Measurements from ENCODE around the gene PLCG1. TPM values are rescaled to one million over a fixed set of nuclear protein-coding genes. Genes with fewer than 3 reads are reported as not detected.
"Not testable (repeated sequence)": the region's sequence is repeated elsewhere in the genome, so short reads cannot be mapped to it uniquely, and the experiment has no call there.

The PLCG1 gene
- polyA plus RNA-seq (2014; cell fraction: cytosol; rRNA removed): 137 and 176 TPM in 2 replicates
- polyA plus RNA-seq (2014; cell fraction: nucleus; rRNA removed): 1,191 and 1,360 TPM in 2 replicates

DNA sequence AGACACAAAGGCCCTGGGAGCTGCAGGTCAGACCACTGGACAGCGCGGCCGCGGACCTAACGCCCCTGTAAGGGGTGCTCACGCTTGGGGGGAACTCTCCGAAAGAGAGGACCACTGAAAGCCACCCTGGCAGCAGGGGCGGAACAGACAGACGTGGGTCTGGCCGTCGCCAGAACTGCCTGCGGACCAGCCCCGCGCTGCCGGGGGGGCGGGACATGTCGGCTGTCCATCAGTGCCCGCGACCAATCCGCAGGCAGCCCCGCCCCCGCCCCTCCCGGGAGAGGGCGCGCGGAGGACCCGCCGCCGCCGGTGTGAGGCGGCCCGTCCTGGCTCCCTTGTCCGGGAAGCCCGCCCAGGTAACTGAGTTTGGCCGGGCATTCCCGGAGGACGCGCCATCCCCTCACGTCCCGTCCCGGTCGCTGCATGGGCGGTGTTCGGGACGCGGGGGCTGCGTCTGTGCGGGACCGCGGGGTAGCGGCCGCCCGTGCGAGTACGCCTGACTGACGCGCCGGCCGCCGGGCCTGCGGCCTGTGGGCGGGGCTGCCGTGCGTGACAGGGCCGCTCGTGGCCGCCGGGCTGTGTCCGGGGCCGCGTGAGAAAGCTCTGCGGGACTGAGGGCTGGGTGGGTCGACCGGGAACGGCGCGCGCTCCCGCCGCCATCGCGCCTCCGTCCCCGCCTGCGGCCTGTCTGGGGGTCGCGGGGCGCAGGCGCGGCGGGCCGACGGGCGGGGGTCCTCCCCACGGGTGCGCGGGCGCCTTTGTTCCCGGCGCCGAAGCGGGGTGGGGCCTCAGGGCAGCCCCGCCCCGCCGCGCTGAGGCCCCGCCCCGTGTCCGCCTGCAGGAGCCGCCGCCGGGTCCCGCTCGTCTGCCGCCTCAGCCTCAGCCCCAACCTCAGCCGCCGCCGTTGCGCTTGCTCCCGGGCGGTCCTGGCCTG is at the start of gene PLCG1:
TSS of gene PLCG1 (plus strand) at position 864 of the 934 bp plus-strand sequence. CDS start 99 bp downstream, outside the sequence.
- DNase-seq (ENCODE audit: low spot score): peak; percentile 90

DNA sequence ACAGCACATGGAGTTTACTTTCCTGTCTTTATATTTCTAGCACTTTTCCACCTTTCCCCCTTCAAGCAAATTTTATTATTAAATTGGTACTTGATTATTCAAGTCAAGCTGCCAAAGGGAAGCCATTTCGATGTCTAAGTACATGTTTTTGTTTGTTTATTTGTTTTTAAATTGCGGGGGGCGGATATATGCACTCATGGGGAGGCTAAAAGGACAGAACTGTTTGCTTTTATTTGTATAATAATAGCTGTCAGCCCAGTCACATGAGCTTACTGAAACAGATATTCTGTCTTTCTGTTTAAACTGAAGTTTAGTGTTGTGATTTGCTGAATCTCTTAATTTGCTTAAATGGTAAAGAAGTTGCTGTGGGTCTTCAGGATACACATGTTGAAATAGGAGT is 49.6 kb upstream of the PLCG1 start:
- DNase-seq (ENCODE audit: low spot score): no peak

DNA sequence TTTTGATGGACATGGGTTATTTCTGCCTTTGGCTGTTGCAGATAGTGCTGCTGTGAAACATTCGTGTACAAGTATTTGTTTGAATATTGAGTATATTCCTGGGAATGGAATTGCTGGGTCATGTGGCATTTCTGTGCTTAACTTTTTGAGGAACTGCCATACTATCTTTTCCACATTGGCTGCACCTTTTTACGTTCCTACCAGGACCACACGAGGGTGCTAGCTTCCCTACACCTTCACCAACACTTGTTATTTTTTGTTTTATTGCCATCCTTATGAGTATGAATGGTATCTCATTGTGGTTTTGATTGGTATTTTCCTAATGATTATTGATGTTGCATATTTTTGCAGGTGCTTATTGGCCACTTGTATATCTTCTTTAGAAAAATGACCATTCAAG is 47.8 kb upstream of the PLCG1 start:
- DNase-seq (ENCODE audit: low spot score): no peak

DNA sequence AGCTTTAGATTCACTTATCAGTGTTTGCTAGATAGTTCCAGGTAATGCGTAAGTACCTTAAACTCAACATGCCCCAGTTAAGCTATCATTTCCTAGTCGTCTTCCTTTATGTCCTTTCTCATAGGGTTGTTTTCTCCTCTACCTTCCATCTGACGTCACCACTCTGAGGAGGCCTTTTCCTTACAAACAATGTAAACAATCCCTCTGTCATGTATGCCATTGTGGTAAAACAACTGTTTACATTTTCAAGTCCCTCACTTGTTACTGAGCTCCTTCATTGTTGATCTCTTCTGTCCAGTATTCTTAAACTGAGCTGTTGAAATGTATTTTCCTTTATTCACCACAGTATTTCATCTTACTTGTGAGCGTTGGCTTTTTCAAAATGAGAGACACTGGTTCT is 45.4 kb upstream of the PLCG1 start:
- DNase-seq (ENCODE audit: low spot score): no peak

DNA sequence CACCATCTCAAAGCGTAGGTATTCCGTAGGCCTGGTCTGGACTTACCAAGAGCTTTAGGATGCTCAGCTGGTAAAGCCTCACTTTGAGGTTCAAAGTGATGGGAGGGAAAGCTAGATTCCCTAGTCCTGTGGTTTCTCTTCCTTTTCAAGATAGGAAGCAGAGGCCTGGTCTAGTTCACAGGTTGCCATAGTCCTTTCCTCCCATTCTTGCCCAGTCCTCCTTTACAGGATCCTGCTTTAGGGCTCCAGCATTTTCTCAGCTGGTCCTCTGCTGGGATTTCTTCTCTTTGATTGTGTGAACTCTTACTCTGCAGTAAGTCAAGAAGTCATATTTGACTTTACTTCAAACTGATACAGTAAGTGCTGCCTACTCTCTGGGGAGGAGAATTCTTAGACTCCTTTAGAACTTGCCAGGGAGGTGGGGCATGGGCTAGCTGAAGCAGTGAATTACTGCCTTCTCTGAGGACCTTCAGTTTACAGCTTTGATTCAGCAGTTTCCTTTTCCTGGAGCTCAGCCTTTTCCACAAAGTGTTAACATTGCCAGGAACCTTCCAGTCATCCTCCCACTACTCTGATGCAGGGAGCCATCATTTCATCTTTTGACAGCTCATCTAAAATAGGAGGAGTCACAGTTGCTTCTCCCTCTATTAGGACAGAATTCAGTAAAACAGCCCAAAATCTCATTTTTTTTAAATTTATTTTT is 42.8 kb upstream of the PLCG1 start:
- DNase-seq (ENCODE audit: low spot score): no peak

DNA sequence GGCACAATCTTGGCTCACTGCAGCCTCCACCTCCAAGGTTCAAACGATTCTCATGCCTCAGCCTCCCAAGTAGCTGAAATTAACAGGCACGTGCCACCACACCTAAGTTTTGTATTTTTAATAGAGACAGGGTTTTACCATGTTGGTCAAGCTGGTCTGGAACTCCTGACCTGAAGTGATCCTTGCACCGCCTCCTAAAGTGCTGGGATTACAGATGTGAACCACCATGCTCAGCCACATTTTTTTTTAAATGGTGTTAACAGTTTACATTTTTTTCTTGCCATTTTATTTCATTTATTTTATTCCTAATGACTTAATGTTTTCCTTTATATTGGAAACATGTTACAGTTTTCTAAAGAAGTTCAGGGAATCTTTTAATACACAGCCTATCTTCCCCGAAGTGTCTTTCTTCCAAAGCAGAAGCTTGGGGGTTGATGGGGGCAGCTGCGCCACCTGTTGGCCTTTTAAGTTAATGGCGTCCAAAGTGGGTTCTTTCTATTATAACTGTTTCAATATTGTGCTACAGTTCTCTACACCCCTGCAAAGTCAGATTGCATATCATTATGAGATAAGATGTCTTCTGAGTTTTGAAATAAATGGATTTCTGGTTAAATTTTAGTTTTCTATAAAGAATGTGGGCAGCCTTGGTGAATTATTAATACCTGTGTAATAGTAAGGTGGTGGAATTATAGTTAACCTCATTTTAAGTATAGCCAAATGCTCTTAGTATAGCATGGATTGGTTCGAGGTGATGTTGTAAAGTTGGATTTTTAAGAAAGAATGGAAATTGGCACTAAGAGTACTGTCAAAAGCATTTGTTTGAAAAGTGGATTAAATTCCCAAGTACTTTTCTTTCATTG is 42.0 kb upstream of the PLCG1 start:
- peak; percentile 67 for DNase-seq (ENCODE audit: low spot score)

DNA sequence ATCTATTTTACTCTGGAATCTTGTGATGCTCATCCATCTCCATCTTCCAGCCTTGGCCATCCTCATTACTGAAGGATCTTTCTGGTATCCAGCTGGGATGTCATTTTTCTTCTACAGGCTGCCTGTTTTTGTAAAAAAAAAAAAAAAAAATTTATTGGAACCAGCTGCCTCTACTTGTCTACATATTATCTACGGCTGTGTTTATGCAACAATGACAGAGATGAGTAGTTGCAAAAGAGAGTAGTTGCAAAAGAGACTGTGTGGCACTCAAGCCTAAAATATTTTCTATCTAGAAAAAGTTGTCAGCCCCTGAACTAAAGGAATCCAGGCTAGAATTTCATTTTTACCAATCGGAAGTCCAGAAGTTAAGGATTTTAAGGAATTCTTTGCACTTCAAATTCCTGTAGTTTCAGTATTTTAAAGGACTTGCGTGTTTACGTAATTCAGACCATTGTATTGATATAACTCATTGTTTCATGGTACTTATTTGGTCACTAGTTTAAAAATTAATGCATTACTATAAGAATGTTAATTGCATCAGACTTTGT is 38.6 kb upstream of the PLCG1 start:
- no peak for DNase-seq (ENCODE audit: low spot score)

DNA sequence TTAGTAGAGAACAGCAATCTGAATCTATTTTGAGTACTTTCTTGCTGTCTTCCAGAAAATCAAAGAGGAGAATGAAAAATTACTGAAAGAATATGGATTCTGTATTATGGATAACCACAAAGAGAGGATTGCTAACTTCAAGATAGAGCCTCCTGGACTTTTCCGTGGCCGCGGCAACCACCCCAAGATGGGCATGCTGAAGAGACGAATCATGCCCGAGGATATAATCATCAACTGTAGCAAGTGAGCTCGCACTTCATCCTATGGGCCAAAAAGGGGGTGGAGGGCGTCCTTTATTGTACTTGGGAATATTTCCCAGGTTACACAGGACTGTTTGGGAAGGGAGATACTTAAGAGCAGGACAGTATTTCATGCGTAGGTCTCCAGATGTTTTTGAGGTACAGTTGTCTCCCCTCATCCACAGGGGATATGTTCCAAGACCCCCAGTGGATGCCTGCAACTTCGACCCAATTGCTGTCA is 37.3 kb upstream of the PLCG1 start:
- no peak for DNase-seq (ENCODE audit: low spot score)

DNA sequence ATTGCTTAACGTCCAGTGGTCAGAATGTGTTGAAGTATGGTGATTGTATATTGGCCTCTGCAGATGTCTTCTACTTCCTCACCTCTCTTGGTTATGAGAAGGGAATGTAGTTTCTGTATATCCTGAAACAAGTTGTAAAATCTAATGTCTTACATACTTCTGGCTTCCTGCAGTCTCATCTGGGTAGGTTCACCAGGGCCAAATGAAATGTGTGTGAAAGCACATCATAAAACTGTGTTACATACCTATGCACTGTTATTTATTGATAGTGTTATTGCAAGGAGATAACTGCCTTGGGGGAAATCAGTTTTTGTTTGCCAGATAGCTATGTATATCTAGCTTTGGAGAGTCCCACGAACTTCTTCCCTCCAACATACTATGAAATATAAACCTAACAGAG is 35.7 kb upstream of the PLCG1 start:
- no peak for DNase-seq (ENCODE audit: low spot score)

DNA sequence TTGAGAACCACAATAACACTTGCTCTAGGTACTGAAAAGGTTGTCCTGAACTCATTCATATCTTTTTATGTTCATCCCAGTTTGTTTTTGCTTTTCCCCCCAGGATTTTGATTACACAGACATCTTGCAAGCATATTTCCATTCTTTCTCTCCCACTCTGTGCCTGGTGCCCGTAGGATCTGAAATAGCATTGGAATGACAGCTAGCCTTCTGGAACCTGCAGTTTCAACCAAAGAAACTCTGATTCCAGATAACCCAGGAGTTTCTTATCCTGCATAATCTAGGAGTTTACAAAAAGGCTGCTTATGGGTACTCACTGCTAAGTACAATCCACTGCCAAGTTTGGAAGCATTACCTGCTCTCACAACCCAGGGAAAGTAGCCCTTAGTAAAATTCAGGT is 28.8 kb upstream of the PLCG1 start:
- DNase-seq (ENCODE audit: low spot score): no peak

DNA sequence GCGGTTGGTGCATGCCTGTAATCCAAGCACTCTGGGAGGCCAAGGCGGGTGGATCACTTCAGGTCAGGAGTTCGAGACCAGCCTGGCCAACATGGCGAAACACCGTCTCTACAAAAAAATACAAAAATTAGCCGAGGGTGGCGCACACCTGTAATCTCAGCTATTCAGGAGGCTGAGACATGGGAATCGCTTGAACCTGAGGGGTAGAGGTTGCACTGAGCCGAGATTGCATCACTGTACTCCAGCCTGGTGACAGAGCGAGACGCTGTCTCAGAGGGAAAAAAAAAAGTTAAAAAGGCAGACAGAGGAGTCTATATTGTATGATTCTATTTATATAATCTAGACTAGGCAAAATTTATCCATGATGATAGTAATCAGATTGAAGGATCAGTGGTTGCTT is 27.3 kb upstream of the PLCG1 start:
- DNase-seq (ENCODE audit: low spot score): no peak

DNA sequence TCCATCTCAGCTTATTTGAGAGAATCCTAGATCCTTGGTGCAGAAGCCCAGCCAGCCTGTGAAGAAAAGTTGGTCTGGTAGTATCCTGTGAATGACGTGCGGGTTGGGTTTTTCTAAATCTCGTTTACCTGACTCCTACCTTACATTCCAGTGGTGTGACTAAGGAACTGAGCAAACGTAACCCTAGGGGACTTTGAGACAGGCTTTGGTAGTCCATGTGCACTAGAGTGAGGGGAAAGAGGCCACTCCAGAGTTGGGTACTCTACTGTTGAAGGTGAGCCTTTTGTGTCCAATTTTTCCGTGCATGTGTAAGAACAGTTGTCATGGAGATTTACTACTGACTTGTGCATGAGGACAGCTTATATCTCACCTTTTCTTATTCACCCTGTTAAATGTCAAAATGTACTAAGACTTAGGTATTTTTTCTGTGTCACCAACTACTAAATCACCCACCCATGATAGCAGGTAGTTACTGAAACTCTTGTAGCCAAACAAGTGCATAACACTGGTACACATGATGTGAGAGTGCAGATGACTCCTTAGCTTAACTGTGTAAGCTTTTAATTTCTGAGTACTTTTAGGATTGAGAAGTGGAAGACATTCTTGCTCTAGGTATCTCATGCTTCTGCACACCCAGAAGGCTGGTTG is 26.3 kb upstream of the PLCG1 start:
- no peak for DNase-seq (ENCODE audit: low spot score)

DNA sequence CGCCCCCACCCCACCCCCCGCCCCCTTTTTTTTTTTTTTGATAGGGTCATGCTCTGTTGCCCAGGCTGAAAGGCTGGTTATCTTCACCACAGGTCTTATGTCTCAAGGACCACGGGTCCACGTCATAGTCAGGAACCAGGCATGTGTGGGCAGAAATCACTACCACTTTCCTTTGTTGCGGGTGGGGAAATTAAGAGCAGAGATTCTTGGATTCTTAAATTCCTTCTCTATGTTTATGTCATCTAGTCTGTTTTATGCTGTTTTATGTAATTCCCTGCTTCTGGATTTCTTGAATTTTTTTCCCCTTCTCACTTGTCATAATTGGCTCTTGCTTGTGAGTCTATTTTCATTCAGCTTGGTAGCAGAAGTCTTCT is 25.8 kb upstream of the PLCG1 start:
- DNase-seq (ENCODE audit: low spot score): no peak

DNA sequence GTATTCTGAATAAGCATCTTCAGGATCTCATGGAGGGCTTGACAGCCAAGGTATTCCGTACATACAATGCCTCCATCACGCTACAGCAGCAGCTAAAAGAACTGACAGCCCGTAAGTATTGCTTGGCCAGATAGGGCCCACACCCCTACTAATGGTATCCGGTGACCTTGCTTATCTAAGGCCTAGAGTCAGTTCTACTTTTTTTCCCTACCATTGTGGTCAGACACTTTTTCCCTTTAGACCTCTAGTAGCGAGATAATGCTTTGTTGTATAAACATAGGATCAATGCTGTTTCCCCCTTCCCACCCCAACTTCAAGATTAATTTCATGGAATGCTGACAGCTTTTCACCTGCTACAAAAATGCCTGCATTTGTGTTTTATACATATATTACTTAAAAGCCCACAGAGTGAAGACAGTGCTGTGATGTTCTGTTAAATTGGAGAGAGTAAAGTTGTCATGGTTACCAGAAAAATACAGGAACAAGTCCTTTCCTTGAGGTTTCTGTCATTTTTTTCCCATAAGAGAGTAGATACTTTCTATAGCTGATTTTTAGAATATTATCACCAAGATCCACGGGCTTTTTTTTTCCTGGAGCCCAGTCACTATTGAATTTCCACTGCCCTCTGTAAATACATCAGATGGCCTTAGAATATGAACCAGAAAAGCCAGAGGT is 20.9 kb upstream of the PLCG1 start:
- no peak for DNase-seq (ENCODE audit: low spot score)

DNA sequence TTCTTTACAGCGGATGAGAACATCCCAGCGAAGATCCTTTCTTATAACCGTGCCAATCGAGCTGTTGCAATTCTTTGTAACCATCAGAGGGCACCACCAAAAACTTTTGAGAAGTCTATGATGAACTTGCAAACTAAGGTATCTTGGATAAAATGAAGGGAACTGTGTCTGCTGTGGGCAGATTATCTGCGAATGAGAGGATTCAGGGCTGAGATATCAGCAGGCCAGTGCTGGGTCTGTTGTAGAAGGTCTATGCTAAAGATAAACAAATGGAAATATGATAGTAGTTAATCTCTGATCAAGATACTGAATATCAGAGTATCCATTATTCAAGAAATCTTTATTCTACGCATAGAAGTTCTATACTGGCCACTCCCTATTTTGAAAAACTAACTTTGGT is 19.2 kb upstream of the PLCG1 start:
- not testable (repeated sequence) for DNase-seq (ENCODE audit: low spot score)

DNA sequence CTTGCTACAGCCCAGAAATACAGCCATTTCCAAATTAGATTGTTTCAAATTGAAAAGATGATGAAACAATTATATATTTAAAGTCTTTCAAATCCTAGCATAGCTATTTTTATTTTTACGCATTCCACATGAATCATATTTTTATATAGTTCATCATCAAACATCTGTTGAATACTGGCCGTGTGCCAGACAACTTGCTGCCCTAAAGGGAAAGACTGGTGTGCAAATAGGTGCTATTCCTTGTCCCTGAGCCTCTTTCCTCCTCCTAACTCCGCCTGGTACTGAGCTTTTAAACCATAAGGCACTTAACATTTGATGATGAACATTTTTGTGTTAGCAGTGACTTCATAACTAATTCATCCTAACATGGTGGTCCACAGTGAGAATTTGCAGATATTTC is 18.7 kb upstream of the PLCG1 start:
- DNase-seq (ENCODE audit: low spot score): no peak

DNA sequence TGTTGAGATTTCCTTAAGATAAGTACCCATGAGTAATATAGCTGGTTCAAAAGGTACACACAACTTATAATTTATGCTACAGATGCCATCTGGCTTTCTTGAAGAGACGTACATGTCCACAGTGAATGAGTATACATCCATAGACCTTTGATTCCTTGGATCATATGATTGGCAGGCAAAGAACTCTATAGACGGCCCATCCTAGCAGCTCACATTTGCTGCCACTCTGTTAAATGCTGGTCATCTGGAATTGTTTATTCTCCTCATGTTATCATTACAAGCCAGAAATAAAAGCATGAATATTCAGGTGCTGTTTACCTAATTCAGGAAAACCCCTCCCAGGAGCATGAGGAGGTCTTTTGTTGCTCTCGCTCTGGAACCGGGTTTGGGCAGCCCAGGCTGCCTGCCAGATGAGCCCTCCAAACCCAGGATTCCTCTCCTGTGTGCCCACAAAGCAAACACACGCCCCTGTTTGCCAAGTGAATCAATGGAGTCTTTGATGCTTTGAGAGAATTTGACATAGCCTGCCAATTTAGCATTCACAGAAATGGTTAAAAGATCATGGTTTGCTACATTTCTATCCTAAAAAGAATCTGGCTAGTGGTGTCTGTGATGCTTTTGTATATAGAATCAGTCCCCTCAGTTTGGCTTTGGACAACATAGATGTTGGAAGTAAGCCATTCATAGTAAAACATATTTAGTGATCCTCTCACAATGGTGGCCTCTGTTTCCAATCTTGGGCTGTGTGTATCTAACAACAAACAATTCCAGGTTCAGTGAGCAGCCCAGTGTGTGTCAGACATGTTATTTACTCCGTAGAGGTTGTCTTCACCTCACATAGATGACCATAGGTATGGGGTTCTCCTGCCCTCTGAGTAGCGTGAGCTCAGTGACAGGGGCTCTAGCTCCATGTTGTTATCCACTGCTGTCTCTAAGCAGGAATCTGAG is 17.5 kb upstream of the PLCG1 start:
- DNase-seq (ENCODE audit: low spot score): no peak

DNA sequence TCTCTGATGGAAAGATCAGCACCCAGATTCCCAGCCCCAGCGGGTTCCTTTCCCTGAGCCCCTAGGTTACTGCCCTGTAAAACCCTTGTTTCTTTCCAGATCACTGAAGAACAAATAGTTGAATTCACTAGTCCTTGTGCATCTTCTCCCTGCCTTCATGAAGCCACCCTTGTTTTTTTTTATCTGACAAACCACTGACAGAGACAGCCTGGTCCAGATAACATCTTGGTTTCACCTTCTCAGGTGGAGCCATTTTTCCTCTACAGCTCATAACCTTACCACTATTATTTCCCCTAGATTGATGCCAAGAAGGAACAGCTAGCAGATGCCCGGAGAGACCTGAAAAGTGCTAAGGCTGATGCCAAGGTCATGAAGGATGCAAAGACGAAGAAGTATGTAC is 15.9 kb upstream of the PLCG1 start:
- no peak for DNase-seq (ENCODE audit: low spot score)

DNA sequence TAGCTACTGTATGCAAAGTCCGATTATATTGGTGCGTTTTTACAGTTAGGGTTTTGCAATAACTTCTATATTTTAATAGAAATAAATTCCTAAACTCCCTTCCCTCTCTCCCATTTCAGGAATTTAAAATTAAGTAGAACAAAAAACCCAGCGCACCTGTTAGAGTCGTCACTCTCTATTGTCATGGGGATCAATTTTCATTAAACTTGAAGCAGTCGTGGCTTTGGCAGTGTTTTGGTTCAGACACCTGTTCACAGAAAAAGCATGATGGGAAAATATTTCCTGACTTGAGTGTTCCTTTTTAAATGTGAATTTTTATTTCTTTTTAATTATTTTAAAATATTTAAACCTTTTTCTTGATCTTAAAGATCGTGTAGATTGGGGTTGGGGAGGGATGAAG is 13.7 kb upstream of the PLCG1 start:
- DNase-seq (ENCODE audit: low spot score): no peak
